ENCODE measurements around the gene SYNGR4.
"Not testable (repeated sequence)": the region's sequence is repeated elsewhere in the genome, so short reads cannot be mapped to it uniquely, and the experiment has no call there.

GRCh38 chr19:48371771-48372170, 7.6 kb downstream of the SYNGR4 start:
- TF ChIP-seq POLR2A (IDR thresholded peaks at IDR 0.05; ENCODE audit: low read depth, low read length); TAF1 (IDR thresholded peaks at IDR 0.05; ENCODE audit: borderline replicate concordance, low read depth, low read length): not testable (repeated sequence)

Measured in GM12892 (cell line).